MM.1S (cell line): ENCODE measurements around the gene OBSL1.

Experiments used
- DNase-seq: peaks from one replicate; pipeline ENCODE4 v3.0.0-alpha.2; 2015
- H2AFZ ChIP-seq: fragments of 300-600 bp; sonication (generic); 2 replicates; pipeline ENCODE4 v1.6.0; 2016; ENCODE audit warnings: antibody characterized with exemption, low read length
- H3F3A ChIP-seq: fragments of 300-600 bp; sonication (generic); 2 replicates; pipeline ENCODE4 v1.6.1; 2016; ENCODE audit warnings: mild to moderate bottlenecking, antibody characterized with exemption, low read length, moderate library complexity, mixed read lengths; ENCODE audit not compliant: insufficient read depth
- H3K27ac ChIP-seq: fragments of 300-600 bp; sonication (generic); 2 replicates; pipeline ENCODE4 v1.5.1; 2016; ENCODE audit warnings: mild to moderate bottlenecking, low read length
- H3K27me3 ChIP-seq: fragments of 300-600 bp; sonication (generic); replicated peaks from 2 replicates; pipeline ENCODE4 v1.6.0; 2016; ENCODE audit warnings: low read length; ENCODE audit not compliant: insufficient read depth
- H3K36me3 ChIP-seq: fragments of 300-600 bp; sonication (generic); replicated peaks from 2 replicates; pipeline ENCODE4 v1.6.1; 2016; ENCODE audit warnings: mild to moderate bottlenecking, low read length, mixed read lengths; ENCODE audit not compliant: insufficient read depth
- H3K4me1 ChIP-seq: fragments of 300-600 bp; sonication (generic); 2 replicates; pipeline ENCODE4 v1.6.1; 2016; ENCODE audit warnings: low read length, mixed read lengths
- H3K4me2 ChIP-seq: fragments of 300-600 bp; sonication (generic); 2 replicates; pipeline ENCODE4 v1.6.0; 2016; ENCODE audit warnings: low read depth, low read length
- H3K4me3 ChIP-seq: fragments of 300-600 bp; sonication (generic); 2 replicates; pipeline ENCODE4 v1.5.1; 2016; ENCODE audit warnings: low read length, mixed read lengths
- H3K79me2 ChIP-seq: fragments of 300-600 bp; sonication (generic); 2 replicates; pipeline ENCODE4 v1.6.1; 2016; ENCODE audit warnings: mixed run types, low read length, mixed read lengths
- H3K9ac ChIP-seq: fragments of 300-600 bp; sonication (generic); 2 replicates; pipeline ENCODE4 v1.6.1; 2016; ENCODE audit warnings: low read length, mixed read lengths
- H3K9me2 ChIP-seq: fragments of 300-600 bp; sonication (generic); replicated peaks from 2 replicates; pipeline ENCODE4 v1.6.1; 2016; ENCODE audit warnings: mild to moderate bottlenecking, low read length, mixed read lengths; ENCODE audit not compliant: insufficient read depth
- H3K9me3 ChIP-seq: fragments of 300-600 bp; sonication (generic); replicated peaks from 2 replicates; pipeline ENCODE4 v1.6.1; 2016; ENCODE audit warnings: mild to moderate bottlenecking, low read length, mixed read lengths; ENCODE audit not compliant: insufficient read depth
- H4K20me1 ChIP-seq: fragments of 300-600 bp; sonication (generic); 2 replicates; pipeline ENCODE4 v1.6.1; 2016; ENCODE audit warnings: mild to moderate bottlenecking, low read length, moderate library complexity, mixed read lengths; ENCODE audit not compliant: insufficient read depth
- EZH2 ChIP-seq: fragments of 300-600 bp; sonication (generic); optimal IDR thresholded peaks from 2 replicates; pipeline ENCODE3; 2017; ENCODE audit warnings: low read depth, mild to moderate bottlenecking, antibody characterized with exemption, low read length, mixed read lengths
- EZH2phosphoT487 ChIP-seq: fragments of 300-600 bp; sonication (generic); IDR thresholded peaks from 2 replicates; pipeline ENCODE4 v1.6.1; 2018; ENCODE audit warnings: antibody characterized with exemption, low read length
- TF ChIP-seq, protein P1 (sequence below): fragments of 300-600 bp; sonication (generic); IDR thresholded peaks from 2 replicates; pipeline ENCODE4 v1.5.1; 2016; ENCODE audit warnings: antibody characterized with exemption, low read length, mixed read lengths

Gene OBSL1

GRCh38 chr2:219571311-219572236 lies at the start of gene OBSL1:
TSS of gene OBSL1 (minus strand) at chr2:219571539. CDS start at chr2:219571232, 307 bp downstream.
- H3K27ac ChIP-seq = no peak within 1 kb of the TSS

GRCh38 chr2:219620546-219620945 lies 49.2 kb upstream of the OBSL1 start:
- H3K9me3 ChIP-seq = no peaks in the 10 kb centered on the region
- no peak for TF ChIP-seq EZH2phosphoT487
- TF ChIP-seq, protein P1, sequence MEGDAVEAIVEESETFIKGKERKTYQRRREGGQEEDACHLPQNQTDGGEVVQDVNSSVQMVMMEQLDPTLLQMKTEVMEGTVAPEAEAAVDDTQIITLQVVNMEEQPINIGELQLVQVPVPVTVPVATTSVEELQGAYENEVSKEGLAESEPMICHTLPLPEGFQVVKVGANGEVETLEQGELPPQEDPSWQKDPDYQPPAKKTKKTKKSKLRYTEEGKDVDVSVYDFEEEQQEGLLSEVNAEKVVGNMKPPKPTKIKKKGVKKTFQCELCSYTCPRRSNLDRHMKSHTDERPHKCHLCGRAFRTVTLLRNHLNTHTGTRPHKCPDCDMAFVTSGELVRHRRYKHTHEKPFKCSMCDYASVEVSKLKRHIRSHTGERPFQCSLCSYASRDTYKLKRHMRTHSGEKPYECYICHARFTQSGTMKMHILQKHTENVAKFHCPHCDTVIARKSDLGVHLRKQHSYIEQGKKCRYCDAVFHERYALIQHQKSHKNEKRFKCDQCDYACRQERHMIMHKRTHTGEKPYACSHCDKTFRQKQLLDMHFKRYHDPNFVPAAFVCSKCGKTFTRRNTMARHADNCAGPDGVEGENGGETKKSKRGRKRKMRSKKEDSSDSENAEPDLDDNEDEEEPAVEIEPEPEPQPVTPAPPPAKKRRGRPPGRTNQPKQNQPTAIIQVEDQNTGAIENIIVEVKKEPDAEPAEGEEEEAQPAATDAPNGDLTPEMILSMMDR = no peak
- no peak for TF ChIP-seq EZH2
- H4K20me1 ChIP-seq = no peaks in the 10 kb centered on the region
- no peaks in the 10 kb centered on the region for H3K9me2 ChIP-seq
- H2AFZ ChIP-seq = no peak overlapping the region
- no peaks in the 10 kb centered on the region for H3K4me1 ChIP-seq
- H3K27me3 ChIP-seq = peaks cover 24% of the 10 kb centered on the region
- H3K4me3 ChIP-seq = no peak overlapping the region
- H3K4me2 ChIP-seq = no peak overlapping the region
- no peak overlapping the region for H3K9ac ChIP-seq
- no peak overlapping the region for H3K27ac ChIP-seq
- DNase-seq = no peak
- no peaks in the 10 kb centered on the region for H3K36me3 ChIP-seq
- H3F3A ChIP-seq = no peaks in the 10 kb centered on the region
- no peaks in the 10 kb centered on the region for H3K79me2 ChIP-seq

More at GRCh38 chr2:219571311-219572236, at the start of gene OBSL1:
- Histone ChIP-seq H3K4me1 (no peaks in the 10 kb centered on the region), H4K20me1 (no peaks in the 10 kb centered on the region), H3K36me3 (no peaks in the 10 kb centered on the region), H3K27me3 (peaks cover 81% of the 10 kb centered on the region), H3K79me2 (no peaks in the 10 kb centered on the region), H3K4me3 (no peak within 1 kb of the TSS), H3K9me3 (no peaks in the 10 kb centered on the region), H2AFZ (no peak within 1 kb of the TSS), H3K4me2 (no peak within 1 kb of the TSS), H3K9ac (no peak within 1 kb of the TSS), H3K9me2 (no peaks in the 10 kb centered on the region), H3F3A (no peaks in the 10 kb centered on the region)
- TF ChIP-seq EZH2phosphoT487 = no peak
- TF ChIP-seq, protein P1 = no peak
- TF ChIP-seq EZH2 = no peak
- DNase-seq = no peak

- H3K9me2 ChIP-seq = no peaks in the 10 kb centered on the region
- H3K9me3 ChIP-seq = no peaks in the 10 kb centered on the region
- H3K36me3 ChIP-seq = no peaks in the 10 kb centered on the region
- no peak overlapping the region for H2AFZ ChIP-seq
- no peak overlapping the region for H3K27ac ChIP-seq
- no peak for DNase-seq
- H3F3A ChIP-seq = no peaks in the 10 kb centered on the region
- no peaks in the 10 kb centered on the region for H3K79me2 ChIP-seq
- no peaks in the 10 kb centered on the region for H3K4me1 ChIP-seq
- no peaks in the 10 kb centered on the region for H4K20me1 ChIP-seq
- no peak overlapping the region for H3K4me2 ChIP-seq
- no peak overlapping the region for H3K9ac ChIP-seq
- H3K27me3 ChIP-seq = peaks cover 16% of the 10 kb centered on the region
- H3K4me3 ChIP-seq = no peak overlapping the region
- TF ChIP-seq, protein P1 = no peak
- TF ChIP-seq EZH2phosphoT487 = no peak
- TF ChIP-seq EZH2 = no peak
Observed at GRCh38 chr2:219619235-219619634, 47.9 kb upstream of the OBSL1 start.
